ENCODE measurements around the gene FAAP20. TPM values are rescaled to one million over a fixed set of nuclear protein-coding genes. Genes with fewer than 3 reads are reported as not detected.

FAAP20 gene
- total and polyA plus RNA-seq, 4 donors, result 5.6 to 31.5 (median 15.7) TPM

DNA sequence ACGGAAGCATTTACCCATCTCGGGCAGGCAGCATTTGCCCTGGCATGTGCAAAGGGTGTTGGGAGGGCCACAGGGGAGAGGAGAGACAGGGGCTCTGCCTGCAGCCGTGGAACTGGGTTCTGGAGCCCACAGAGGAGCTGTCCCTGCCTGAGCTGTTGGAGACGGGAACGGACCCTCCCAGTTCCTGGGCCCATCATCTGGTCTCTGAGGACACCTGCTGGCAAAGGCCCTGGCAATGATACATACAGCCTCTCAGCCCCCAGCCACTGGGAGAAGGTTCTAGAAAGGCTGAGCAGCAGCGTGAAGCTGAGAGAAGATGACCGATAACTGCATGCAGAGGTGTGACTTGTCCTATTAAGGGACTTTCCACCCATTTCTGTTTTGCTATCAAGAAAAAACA lies 31.4 kb downstream of the FAAP20 start:
- 93% methylated on average over 7 of the region's 7 CpGs for WGBS
- Histone ChIP-seq H3K9me3 (ENCODE audit: control insufficient read depth in 4 of 4, low read length in 3 of 4) (no peaks in the 10 kb centered on the region), H3K27me3 (ENCODE audit: control insufficient read depth in 4 of 4, insufficient read depth in 4 of 4, low read length in 3 of 4) (no peaks in the 10 kb centered on the region), H3K36me3 (ENCODE audit: control insufficient read depth in 4 of 4, insufficient read depth in 3 of 4, low read depth in 1 of 4, low read length in 3 of 4) (peaks cover 0 to 18% (median 4%) of the 10 kb centered on the region in 4 donors), H3K4me1 (ENCODE audit: control insufficient read depth in 4 of 4, insufficient read depth in 4 of 4, low read length in 3 of 4) (no peaks in the 10 kb centered on the region), H3K4me3 (ENCODE audit: low read depth in 1 of 3, low read length in 3 of 3) (no peak overlapping the region), H3K27ac (ENCODE audit: low read depth in 1 of 2, low read length in 2 of 2) (no peak overlapping the region), H3K9ac (ENCODE audit: low read depth in 1 of 2, low read length in 2 of 2) (no peak overlapping the region)
- TF ChIP-seq GABPA (IDR thresholded peaks at IDR 0.05 in 1 of 2, conservative IDR thresholded peaks at IDR 0.05 in 1 of 2) (no peak), HNF4G (IDR thresholded peaks at IDR 0.05) (no peak), NR2F2 (IDR thresholded peaks at IDR 0.05) (no peak), FOXA1 (IDR thresholded peaks at IDR 0.05) (no peak), YY1 (IDR thresholded peaks at IDR 0.05) (no peak), FOXA2 (IDR thresholded peaks at IDR 0.05) (no peak), HNF4A (conservative IDR thresholded peaks at IDR 0.05) (no peak), RAD21 (IDR thresholded peaks at IDR 0.05) (no peak), RXRA (IDR thresholded peaks at IDR 0.05) (no peak), SP1 (IDR thresholded peaks at IDR 0.05) (no peak), EGR1 (IDR thresholded peaks at IDR 0.05; ENCODE audit: low read depth in 2 of 2) (no peak), TAF1 (conservative IDR thresholded peaks at IDR 0.05) (no peak), JUND (IDR thresholded peaks at IDR 0.05) (no peak)
- TF ChIP-seq, protein P1, sequence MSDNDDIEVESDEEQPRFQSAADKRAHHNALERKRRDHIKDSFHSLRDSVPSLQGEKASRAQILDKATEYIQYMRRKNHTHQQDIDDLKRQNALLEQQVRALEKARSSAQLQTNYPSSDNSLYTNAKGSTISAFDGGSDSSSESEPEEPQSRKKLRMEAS (IDR thresholded peaks at IDR 0.05), result no peak
- TF ChIP-seq, protein P2, sequence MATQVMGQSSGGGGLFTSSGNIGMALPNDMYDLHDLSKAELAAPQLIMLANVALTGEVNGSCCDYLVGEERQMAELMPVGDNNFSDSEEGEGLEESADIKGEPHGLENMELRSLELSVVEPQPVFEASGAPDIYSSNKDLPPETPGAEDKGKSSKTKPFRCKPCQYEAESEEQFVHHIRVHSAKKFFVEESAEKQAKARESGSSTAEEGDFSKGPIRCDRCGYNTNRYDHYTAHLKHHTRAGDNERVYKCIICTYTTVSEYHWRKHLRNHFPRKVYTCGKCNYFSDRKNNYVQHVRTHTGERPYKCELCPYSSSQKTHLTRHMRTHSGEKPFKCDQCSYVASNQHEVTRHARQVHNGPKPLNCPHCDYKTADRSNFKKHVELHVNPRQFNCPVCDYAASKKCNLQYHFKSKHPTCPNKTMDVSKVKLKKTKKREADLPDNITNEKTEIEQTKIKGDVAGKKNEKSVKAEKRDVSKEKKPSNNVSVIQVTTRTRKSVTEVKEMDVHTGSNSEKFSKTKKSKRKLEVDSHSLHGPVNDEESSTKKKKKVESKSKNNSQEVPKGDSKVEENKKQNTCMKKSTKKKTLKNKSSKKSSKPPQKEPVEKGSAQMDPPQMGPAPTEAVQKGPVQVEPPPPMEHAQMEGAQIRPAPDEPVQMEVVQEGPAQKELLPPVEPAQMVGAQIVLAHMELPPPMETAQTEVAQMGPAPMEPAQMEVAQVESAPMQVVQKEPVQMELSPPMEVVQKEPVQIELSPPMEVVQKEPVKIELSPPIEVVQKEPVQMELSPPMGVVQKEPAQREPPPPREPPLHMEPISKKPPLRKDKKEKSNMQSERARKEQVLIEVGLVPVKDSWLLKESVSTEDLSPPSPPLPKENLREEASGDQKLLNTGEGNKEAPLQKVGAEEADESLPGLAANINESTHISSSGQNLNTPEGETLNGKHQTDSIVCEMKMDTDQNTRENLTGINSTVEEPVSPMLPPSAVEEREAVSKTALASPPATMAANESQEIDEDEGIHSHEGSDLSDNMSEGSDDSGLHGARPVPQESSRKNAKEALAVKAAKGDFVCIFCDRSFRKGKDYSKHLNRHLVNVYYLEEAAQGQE (IDR thresholded peaks at IDR 0.05), result no peak
- TF ChIP-seq, protein P3, sequence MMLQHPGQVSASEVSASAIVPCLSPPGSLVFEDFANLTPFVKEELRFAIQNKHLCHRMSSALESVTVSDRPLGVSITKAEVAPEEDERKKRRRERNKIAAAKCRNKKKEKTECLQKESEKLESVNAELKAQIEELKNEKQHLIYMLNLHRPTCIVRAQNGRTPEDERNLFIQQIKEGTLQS (IDR thresholded peaks at IDR 0.05), result no peak
- TF ChIP-seq, protein P4, sequence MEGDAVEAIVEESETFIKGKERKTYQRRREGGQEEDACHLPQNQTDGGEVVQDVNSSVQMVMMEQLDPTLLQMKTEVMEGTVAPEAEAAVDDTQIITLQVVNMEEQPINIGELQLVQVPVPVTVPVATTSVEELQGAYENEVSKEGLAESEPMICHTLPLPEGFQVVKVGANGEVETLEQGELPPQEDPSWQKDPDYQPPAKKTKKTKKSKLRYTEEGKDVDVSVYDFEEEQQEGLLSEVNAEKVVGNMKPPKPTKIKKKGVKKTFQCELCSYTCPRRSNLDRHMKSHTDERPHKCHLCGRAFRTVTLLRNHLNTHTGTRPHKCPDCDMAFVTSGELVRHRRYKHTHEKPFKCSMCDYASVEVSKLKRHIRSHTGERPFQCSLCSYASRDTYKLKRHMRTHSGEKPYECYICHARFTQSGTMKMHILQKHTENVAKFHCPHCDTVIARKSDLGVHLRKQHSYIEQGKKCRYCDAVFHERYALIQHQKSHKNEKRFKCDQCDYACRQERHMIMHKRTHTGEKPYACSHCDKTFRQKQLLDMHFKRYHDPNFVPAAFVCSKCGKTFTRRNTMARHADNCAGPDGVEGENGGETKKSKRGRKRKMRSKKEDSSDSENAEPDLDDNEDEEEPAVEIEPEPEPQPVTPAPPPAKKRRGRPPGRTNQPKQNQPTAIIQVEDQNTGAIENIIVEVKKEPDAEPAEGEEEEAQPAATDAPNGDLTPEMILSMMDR (IDR thresholded peaks at IDR 0.05; ENCODE audit: low read depth, low read length, missing input control), result no peak
- TF ChIP-seq, protein P5, sequence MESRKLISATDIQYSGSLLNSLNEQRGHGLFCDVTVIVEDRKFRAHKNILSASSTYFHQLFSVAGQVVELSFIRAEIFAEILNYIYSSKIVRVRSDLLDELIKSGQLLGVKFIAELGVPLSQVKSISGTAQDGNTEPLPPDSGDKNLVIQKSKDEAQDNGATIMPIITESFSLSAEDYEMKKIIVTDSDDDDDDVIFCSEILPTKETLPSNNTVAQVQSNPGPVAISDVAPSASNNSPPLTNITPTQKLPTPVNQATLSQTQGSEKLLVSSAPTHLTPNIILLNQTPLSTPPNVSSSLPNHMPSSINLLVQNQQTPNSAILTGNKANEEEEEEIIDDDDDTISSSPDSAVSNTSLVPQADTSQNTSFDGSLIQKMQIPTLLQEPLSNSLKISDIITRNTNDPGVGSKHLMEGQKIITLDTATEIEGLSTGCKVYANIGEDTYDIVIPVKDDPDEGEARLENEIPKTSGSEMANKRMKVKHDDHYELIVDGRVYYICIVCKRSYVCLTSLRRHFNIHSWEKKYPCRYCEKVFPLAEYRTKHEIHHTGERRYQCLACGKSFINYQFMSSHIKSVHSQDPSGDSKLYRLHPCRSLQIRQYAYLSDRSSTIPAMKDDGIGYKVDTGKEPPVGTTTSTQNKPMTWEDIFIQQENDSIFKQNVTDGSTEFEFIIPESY (IDR thresholded peaks at IDR 0.05), result no peak
- DNase-seq (ENCODE audit: low spot score), result no peak
